SK-N-SH (cell line): ENCODE results near the gene TOMM40. TPM values are rescaled to one million over a fixed set of nuclear protein-coding genes. Genes with fewer than 3 reads are reported as not detected.

Experiments
- CTCF ChIA-PET: fragments of 300-600, 350-600 bp; formaldehyde crosslinking; extraction: SDS; loops from one replicate; lab custom pipeline; 2021; lab: Yijun Ruan, JAX
- POLR2A ChIA-PET: fragments of 350-600 bp; sonication (Branson Sonifier 250); formaldehyde crosslinking; extraction: SDS; loops from one replicate; lab custom pipeline; 2020; ENCODE audit warnings: antibody characterized with exemption, inconsistent platforms; lab: Yijun Ruan, JAX
- DNase-seq: peaks from one replicate; pipeline ENCODE4 v3.0.0; 2012
- H2AFZ ChIP-seq: fragments of 200-600 bp; sonication (generic); 2 replicates; pipeline ENCODE4 v1.8.1; 2016; ENCODE audit warnings: antibody characterized with exemption, mild to moderate bottlenecking, low read depth
- H3F3A ChIP-seq: fragments of 200-600 bp; sonication (generic); replicated peaks from 2 replicates; pipeline ENCODE3; 2016; ENCODE audit warnings: antibody characterized with exemption, mild to moderate bottlenecking; ENCODE audit not compliant: insufficient read depth
- H3K27ac ChIP-seq, 2 experiments: fragments of 200-500 bp in 1 of 2; fragments of 200-600 bp in 1 of 2; sonication (Bioruptor generic) in 1 of 2; sonication (generic), shearing (Covaris generic) in 1 of 2; 2 replicates each; pipeline versions ENCODE4 v1.5.1 to v1.6.1; 2014 to 2016; ENCODE audit warnings: low read depth in 2 of 2, inconsistent platforms in 1 of 2, low read length in 1 of 2, mild to moderate bottlenecking in 1 of 2, mixed read lengths in 1 of 2
- H3K27me3 ChIP-seq: fragments of 200-600 bp; sonication (generic), shearing (Covaris generic); 2 replicates; pipeline ENCODE4 v1.6.1; 2016; ENCODE audit warnings: mixed run types; ENCODE audit not compliant: insufficient read depth
- H3K36me3 ChIP-seq, 2 experiments: fragments of 200-500 bp in 1 of 2; fragments of 200-600 bp in 1 of 2; sonication (Bioruptor generic) in 1 of 2; sonication (generic) in 1 of 2; replicated peaks in 1 of 2; 2 replicates each; pipeline versions ENCODE3 to v1.5.1; 2014 to 2016; ENCODE audit warnings: low read length in 1 of 2, mild to moderate bottlenecking in 1 of 2; ENCODE audit not compliant: insufficient read depth in 2 of 2, control insufficient read depth in 1 of 2
- H3K4me1 ChIP-seq, 2 experiments: fragments of 200-500 bp in 1 of 2; fragments of 200-600 bp in 1 of 2; sonication (Bioruptor generic) in 1 of 2; sonication (generic), shearing (Covaris generic) in 1 of 2; 2 replicates each; pipeline versions ENCODE4 v1.5.1 to v1.6.1; 2014 to 2016; ENCODE audit warnings: low read depth in 1 of 2, low read length in 1 of 2, mixed run types in 1 of 2; ENCODE audit not compliant: insufficient read depth in 2 of 2, control insufficient read depth in 1 of 2
- H3K4me2 ChIP-seq: fragments of 200-600 bp; sonication (generic), shearing (Covaris generic); 2 replicates; pipeline ENCODE4 v1.6.1; 2017; ENCODE audit warnings: mixed run types
- H3K4me3 ChIP-seq, 2 experiments: fragments of 200-500 bp in 1 of 2; fragments of 200-600 bp in 1 of 2; sonication (Bioruptor generic) in 1 of 2; sonication (generic), shearing (Covaris generic) in 1 of 2; 2 replicates each; pipeline versions ENCODE4 v1.5.1 to v1.8.1; 2014 to 2016; ENCODE audit warnings: low read depth in 2 of 2, inconsistent platforms in 1 of 2, low read length in 1 of 2, mild to moderate bottlenecking in 1 of 2, mixed read lengths in 1 of 2, moderate library complexity in 1 of 2
- H3K79me2 ChIP-seq: fragments of 200-600 bp; sonication (generic); 2 replicates; pipeline ENCODE4 v1.8.1; 2017; ENCODE audit warnings: mild to moderate bottlenecking; ENCODE audit not compliant: insufficient read depth
- H3K9ac ChIP-seq: fragments of 200-600 bp; sonication (generic); 2 replicates; pipeline ENCODE4 v1.6.1; 2017; ENCODE audit warnings: mixed run types
- H3K9me2 ChIP-seq: fragments of 200-600 bp; sonication (generic); 2 replicates; pipeline ENCODE4 v1.6.1; 2017; ENCODE audit warnings: mixed run types
- H3K9me3 ChIP-seq: fragments of 200-600 bp; sonication (generic); 2 replicates; pipeline ENCODE4 v1.6.1; 2017; ENCODE audit warnings: mixed run types, mild to moderate bottlenecking, moderate library complexity
- H4K20me1 ChIP-seq: fragments of 200-600 bp; sonication (generic); 2 replicates; pipeline ENCODE4 v1.6.1; 2017; ENCODE audit warnings: mild to moderate bottlenecking, mixed run types; ENCODE audit not compliant: insufficient read depth
- EZH2phosphoT487 ChIP-seq: fragments of 200-600 bp; sonication (generic); IDR thresholded peaks from 2 replicates; pipeline ENCODE4 v1.6.1; 2017; ENCODE audit warnings: low read depth, mixed run types, mild to moderate bottlenecking, antibody characterized with exemption, moderate library complexity, borderline replicate concordance
- FOSL2 ChIP-seq: IDR thresholded peaks from 2 replicates; pipeline ENCODE4 v1.4.0; 2012; ENCODE audit warnings: low read depth, mild to moderate bottlenecking, moderate library complexity, borderline replicate concordance
- GATA2 ChIP-seq: sonication (generic); formaldehyde crosslinking; IDR thresholded peaks from 2 replicates; pipeline ENCODE4 v1.5.0; 2020; ENCODE audit warnings: mild to moderate bottlenecking, missing genetic modification reagents
- MAX ChIP-seq: IDR thresholded peaks from 2 replicates; pipeline ENCODE4 v1.4.0; 2012; ENCODE audit warnings: low read depth
- MEF2A ChIP-seq: IDR thresholded peaks from 2 replicates; pipeline ENCODE4 v1.4.0; 2012; ENCODE audit warnings: low read depth, borderline replicate concordance
- POLR2AphosphoS5 ChIP-seq: IDR thresholded peaks from 2 replicates; pipeline ENCODE4 v1.6.1; 2012; ENCODE audit warnings: low read depth, low read length
- RCOR1 ChIP-seq: fragments of 150-350 bp; IDR thresholded peaks from 2 replicates; pipeline ENCODE4 v1.6.1; 2017; ENCODE audit warnings: antibody characterized with exemption, low read length
- REST ChIP-seq: IDR thresholded peaks from 2 replicates; pipeline ENCODE4 v1.6.1; 2012; ENCODE audit warnings: mild to moderate bottlenecking, low read depth, low read length, moderate library complexity
- RFX5 ChIP-seq: IDR thresholded peaks from 2 replicates; pipeline ENCODE4 v1.6.1; 2012; ENCODE audit warnings: mild to moderate bottlenecking, improper control_type of control experiment, low read length
- USF1 ChIP-seq: IDR thresholded peaks from 2 replicates; pipeline ENCODE4 v1.4.0; 2012; ENCODE audit warnings: low read depth, borderline replicate concordance
- USF2 ChIP-seq: fragments of 150-350 bp; IDR thresholded peaks from 2 replicates; pipeline ENCODE4 v1.6.1; 2017; ENCODE audit warnings: antibody characterized with exemption, low read length, low read depth, borderline replicate concordance
- WGBS: methylation state at CpG from one replicate; pipeline ENCODE4 v1.1.6; 2017; ENCODE audit warnings: low lambda C conversion rate; 5-methylcytosine and 5-hydroxymethylcytosine counted together
- polyA plus RNA-seq, 3 experiments: library from polyadenylated mRNA; depleted of rRNA; stranded (reverse); fragments of >200 nt; gene quantifications; 2 replicates each; pipeline ENCODE4 v1.2.3, GENCODE V29; 2012

TOMM40 gene
- polyA plus RNA-seq, 1 of the 3 experiments (the other 2 are of a cell fraction): 78.9 TPM

- TF ChIP-seq USF1 (no peak), USF2 (no peak)
Observed at GRCh38 chr19:44907613-44908012, 16.6 kb downstream of the TOMM40 start (continued).

GRCh38 chr19:44908074-44908835 is 17.2 kb downstream of the TOMM40 start:
- POLR2A ChIA-PET: no interaction called here
- Histone ChIP-seq H4K20me1 (no peaks in the 10 kb centered on the region), H3F3A (peaks cover 20% of the 10 kb centered on the region), H3K4me1 (peaks cover 4 to 14% of the 10 kb centered on the region in 2 experiments; a peak in 1 of 4 replicates), H3K4me3 (no peak overlapping the region), H3K9ac (no peak overlapping the region), H3K27me3 (no peaks in the 10 kb centered on the region), H3K79me2 (no peaks in the 10 kb centered on the region), H2AFZ (no peak overlapping the region), H3K9me2 (no peaks in the 10 kb centered on the region), H3K36me3 (no peaks in the 10 kb centered on the region), H3K9me3 (no peaks in the 10 kb centered on the region)
- DNase-seq: peak; percentile 9
- 93% methylated on average over 28 of the region's 46 CpGs for WGBS
- TF ChIP-seq RCOR1 (no peak), MEF2A (no peak), FOSL2 (no peak), REST (no peak), MAX (no peak), POLR2AphosphoS5 (no peak), EZH2phosphoT487 (no peak), RFX5 (no peak), GATA2 (CRISPR knock-in tag) (no peak)
- TF ChIP-seq, all 33 proteins: peak for 0
- Histone ChIP-seq H3K4me2 (no peak overlapping the region), H3K27ac (no peak overlapping the region)
- CTCF ChIA-PET: interaction anchor here (6.2 kb wide), 1 partner anchor 43 kb away, joined by 57 read pairs; no protein-coding TSS in a partner anchor
